GM19395 (cell line): Measurements from ENCODE around the gene C12orf50.
"Not testable (repeated sequence)": the region's sequence is repeated elsewhere in the genome, so short reads cannot be mapped to it uniquely, and the experiment has no call there.

Source experiments
- ATAC-seq: cut with Tn5 transposase; IDR thresholded peaks from one replicate; pipeline ENCODE4 v1.9.1; 2021; ENCODE audit warnings: mild to moderate bottlenecking, moderate library complexity; ENCODE audit not compliant: unreplicated experiment

Gene C12orf50, protein sequence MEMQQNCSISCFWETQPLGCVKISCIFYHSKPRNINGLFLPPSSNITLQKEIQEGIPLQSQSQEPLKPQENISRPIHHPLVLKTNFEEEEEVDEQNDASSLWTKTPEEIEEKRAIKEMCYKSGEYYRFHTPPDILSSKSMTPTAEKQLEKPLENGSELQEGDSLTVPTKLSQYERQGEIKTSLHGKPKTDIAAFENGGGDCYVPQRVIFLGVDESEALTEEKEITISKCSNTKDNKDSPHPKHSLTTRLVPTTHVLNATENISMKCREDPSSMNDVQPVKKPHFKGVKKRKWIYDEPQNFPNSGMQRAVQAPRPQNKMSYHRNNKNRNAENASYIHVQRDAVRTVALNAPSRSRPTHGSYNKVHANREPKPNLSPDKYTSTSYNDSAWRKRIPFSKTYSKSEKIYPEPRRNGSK

DNA sequence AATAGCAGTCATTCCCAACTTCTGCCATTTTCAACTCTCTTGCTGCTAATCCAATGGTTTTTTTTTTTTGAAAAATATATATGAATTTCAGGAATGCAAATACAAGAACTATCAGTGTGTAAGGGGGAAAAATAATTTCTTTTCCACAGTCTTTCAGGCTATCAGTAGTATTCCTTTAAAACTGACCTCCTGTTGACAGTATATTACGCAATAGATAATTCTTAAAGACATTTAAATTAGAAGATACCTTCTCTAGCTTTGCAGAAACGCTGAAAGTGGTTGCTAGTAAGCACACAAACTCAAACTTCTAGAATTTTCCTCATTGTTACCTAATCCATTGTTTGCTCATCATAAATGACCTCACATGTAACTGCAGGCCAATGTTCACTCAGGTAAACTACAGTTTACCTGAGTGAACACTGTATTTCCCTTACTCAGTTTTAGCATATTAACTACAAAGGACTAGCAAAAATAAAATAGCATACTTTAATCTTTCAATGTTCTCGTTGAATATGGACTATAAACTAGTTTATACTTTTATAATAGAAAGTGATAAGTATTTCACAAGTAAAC is at the start of gene C12orf50:
TSS of gene C12orf50 (minus strand) at position 309 of the 573 bp plus-strand sequence. CDS start 2,439 bp downstream, outside the sequence.
- ATAC-seq: no peak

DNA sequence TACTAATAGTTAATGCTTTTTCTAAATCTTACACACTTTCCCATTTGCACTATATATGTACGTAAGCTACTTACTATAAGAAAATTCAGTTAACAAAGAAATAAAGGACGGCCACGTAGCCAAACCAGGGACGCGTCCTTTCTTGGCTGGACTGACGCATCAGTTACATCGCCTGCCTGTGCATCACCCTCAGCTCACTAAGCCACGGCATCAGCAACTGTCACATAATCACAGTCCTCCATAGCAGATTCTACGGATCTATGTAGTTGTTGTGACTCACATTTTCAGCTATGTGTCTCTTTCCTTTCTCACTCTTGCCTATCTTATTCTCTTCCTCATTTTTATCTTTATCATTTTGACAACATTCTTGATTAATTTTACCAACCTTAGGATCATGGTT is 38.1 kb upstream of the C12orf50 start:
- ATAC-seq: no peak

DNA sequence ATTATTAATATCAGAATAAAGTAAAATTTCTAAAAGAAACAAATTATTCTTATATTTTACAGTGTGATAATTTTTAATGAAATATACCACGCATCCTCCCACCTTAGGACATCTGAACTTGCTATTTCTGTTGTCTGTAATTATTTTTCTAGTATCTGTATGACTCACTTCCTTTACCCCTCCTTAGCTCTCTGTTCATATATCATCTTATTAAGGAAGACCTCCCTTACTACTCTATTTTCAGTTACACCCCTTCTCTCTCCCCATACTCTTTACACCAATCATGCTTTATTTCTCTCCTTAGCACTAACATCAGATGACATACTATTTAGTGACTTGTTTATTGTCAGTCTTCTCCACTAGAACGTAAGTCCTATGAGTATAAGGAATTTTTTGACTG is 34.2 kb upstream of the C12orf50 start:
- peak; percentile 93 for ATAC-seq

DNA sequence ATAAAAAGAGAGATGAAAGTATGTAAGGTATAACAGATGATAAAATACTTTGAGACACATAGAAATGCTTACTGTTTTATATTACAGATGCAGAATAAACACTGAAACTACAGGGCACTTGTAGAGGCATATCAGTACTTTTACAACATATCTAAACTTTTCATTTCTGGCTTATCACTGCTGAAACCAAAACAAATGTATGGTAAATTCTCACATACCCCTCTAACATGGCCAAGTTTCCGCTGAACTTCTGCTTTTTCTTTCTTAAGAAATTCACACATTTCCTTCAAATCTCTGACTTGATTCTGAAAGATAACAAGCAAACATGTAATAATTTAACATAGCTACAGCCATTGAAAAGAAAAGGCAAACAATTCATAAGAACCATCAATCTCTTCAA is 33.3 kb upstream of the C12orf50 start:
- ATAC-seq: peak; percentile 82

DNA sequence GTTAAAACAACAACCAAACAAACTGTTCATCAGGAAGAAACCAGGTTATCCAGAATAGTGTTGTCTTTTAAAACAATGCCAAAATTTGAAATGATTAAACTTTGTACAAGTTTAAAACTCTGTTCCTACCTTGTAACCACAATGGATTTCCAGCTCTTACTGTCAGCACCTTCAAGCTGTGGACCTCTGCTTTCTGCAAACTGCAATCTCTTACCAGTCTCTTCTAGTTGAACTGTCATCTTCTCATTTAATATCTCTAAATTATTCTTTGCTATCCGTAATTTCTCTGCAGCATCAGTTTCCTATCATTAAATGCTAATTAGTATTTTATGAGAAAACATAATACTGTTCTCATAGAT is 29.5 kb upstream of the C12orf50 start:
- ATAC-seq: no peak

DNA sequence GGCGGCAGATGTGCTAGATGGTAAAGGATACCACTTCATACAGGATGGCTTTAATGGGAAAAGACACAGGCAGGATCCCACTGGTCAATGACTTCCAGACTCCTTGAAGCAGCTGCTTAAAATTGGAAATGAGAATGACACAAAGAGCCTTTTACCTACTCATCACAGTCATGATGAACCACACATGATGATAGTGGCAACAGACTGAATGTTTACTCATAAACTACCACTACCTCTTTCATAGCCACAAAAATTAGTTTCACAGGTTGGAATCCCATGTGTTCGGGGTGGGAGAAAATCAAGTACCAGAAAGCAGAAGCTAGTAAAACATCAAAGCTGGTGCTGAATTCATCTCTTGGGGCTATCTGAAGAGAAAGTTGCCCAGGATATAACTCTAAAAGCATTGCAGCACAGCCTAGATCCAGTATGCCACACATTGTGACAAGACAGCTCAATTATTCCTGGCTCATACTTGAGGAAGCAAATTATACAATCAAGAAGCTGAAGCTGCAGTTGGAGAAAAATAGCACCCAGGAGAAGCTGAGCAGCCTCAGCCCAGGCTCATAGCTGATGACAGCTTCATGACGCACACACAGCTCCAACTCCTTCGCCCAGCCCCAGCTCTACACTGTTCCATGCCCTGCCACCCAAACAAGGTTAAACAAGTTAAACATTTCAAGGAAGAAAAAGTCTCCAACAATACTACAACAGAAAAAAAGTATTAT is 29.0 kb upstream of the C12orf50 start:
- ATAC-seq: no peak

DNA sequence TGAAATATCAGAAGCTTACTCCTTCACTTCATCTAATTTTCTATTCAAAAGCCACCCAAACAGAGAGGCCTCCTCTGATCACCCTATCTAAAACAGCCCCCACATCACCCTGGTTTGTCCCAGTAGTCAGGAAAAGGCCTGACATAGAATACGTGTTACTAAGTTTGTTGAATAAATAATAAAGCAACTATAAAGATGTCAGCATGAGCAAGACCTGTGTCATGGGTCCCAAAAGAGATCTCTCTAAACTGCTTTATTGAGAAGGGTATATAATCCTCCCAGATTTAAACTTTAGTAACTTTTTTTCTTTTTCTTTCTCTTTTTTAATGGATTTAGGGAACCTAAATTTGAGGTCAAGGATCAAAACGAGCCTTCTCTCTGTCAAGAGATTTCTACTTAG is 27.4 kb upstream of the C12orf50 start:
- no peak for ATAC-seq

DNA sequence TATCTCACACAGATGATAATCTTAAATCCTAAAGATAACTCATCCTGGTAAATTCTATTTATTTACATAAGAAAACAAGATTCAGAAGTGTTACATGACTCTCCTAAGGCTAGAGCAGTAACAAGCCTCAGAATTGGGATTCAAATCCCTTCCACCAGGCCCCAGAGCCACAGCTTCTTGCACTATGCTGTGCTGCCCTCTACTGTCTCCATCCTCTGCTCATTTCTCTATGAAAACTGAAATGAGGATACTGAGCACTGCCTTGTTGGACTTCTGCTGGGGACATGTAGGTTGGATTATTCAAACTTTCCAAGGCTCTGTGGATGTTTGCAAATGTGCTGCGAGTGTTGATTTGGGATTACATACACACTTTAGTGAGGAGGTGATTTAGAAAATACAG is 23.5 kb upstream of the C12orf50 start:
- ATAC-seq: peak; percentile 68

DNA sequence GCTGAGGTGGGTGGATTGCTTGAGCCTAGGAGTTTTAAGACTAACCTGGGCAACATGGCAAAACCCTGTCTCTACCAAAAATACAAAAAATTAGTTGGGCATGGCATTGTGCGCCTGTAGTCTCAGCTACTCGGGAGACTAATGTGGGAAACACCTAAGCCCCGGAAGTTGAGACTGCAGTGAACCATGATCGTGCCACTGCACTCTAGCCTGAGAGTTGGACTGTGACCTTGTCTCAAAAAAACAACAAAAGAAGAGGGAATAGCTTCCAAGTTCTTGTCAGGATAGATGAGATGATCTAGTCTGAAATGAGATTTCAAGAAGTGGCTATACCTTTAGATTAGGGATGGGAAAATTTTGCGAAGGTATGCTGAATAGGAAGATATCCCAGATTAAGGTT is 14.8 kb upstream of the C12orf50 start:
- ATAC-seq: no peak

DNA sequence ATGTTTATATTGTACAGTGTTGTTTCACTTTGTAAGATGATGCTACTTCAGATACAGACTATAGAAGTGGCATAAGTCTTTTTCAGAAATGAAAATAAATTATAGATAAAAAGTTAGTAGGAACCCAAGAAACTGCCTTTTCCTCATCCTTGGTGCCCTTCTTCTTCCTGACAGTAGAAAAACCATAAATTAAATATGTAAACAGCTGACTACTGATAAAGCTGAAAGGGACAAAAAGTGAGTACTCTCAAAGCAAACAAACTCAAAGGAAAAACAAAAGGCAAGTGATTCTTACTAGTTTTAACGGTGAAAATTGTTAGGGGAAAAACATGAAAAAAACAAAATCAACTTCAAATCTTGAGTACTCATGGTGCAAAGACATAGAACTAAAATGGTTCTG is 8.6 kb upstream of the C12orf50 start:
- no peak for ATAC-seq

DNA sequence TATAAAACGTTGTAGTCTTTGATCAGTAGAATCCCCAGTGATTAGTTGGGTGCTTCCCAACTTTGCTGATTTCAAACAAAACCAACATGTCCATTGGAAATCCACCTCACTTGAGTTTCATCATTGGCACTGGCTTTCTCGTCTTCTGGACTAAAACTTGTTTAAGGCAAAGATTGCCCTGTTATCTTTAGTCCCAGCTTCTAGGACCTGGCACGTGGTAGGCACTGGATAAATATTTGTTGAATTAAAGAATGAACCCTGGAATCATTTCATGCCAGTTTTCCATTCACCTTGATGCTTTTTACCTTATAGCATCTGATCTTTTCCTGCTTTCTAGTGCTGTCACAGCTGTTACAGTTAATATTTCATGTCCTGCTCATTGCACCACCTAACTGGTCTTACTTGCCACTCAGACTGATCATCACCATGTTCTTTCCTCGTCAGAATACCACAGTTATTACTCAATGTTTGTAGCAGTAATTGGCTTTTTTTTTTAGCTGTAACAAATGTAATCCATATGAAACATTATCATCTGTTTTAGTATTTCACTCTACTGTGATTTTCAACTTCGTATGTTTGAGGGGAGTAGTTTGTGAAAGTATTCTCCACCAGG is 7.3 kb upstream of the C12orf50 start:
- ATAC-seq: no peak

DNA sequence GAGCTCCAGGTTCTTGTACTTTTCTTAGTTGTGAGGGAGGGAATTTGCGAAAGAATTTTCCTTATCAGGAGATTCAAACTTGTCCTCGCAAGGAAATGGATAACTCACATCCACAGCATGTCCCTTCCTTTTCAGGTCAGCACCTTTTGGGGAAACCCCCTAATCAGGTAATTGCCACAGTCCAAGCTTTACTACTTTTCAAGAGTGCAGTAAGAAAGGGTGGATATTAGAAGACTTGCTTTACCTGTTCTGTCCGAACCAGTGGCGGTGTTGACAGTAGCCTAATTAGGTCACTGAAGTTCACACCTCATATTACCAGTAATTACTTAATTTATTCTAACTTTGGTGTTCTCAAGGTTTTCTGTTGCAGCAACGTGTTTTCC is 6.7 kb upstream of the C12orf50 start:
- ATAC-seq: peak; percentile 29

DNA sequence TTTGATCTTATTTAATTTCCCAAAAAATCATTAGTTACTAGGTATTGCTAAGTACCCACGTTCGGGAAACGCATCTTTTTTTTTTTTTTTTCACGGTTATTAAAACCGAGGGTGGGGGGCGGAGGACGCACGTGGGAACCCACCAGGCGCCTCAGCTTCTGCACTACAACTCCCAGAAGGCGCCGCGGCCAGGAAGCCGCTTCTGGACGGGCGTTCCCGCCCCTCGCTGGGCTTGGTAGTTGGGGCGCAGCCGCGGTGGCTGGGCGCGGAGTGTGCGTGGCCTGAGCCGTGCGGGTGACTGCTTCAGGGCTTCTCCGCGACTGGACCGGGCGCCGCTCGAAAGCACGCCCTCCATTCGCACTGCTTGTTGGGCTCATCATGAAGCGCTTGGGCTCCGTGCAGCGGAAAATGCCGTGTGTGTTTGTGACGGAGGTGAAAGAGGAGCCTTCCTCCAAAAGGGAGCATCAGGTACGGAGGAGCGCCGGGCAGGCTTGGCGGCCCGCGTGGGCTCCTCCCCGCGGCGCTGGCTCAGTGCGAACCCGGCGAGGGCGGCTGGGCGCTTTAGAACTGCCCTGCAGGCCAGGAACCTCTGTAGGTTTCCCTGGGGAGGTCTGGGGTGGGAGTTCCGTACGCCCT is 6.2 kb upstream of the C12orf50 start:
- peak; percentile 98 for ATAC-seq

DNA sequence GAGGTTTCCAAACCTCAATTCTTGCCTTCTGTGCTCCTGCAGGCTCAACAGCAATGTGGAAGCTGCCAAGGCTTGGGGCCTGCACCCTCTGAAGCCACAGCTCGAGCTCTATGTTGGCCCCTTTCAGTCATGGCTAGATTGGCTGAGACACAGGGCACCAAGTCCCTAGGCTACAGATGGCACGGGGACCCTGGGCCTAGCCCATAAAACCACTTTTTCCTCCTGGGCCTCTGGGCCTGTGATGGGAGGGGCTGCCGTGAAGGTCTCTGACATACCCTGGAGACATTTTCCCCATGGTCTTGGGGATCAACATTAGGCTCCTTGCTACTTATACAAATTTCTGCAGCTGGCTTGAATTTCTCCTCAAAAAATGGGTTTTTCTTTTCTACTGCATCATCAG is 2.0 kb upstream of the C12orf50 start:
- ATAC-seq: not testable (repeated sequence)

DNA sequence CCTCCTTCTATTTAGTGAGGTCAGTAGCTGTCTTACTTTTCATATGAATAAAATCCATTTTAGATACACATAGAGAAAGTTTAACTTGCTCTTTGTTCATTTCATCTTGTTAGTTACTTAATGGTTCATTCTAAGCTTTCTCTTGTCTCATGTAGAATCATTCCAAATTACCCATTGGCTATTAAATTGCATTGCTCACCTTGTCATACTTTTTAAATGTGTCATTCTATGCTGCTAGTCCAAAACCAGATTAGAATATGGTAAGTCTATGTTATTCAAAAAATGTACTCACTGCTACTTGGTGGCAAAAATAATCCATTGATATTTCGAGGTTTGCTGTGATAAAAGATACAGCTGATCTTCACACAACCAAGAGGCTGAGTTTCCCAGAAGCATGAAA is 3.0 kb downstream of the C12orf50 start:
- no peak for ATAC-seq

DNA sequence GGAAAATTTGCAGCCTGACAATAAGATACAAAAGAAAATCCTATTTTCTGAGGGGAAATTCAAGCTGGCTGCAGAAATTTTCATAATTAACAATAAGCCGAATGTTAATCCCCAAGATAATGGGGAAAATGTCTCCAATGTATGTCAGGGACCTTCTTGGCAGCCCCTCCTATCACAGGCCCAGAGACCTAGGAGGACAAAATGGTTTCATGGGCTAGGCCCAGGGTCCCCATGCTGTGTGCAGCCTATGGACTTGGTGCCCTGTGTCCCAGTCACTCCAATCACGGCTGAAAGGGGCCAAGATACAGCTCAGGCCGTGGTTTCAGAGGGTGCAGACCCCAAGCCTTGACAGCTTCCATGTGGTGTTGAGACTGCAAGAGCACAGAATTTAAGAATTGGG is 11.2 kb downstream of the C12orf50 start:
- ATAC-seq: no peak

DNA sequence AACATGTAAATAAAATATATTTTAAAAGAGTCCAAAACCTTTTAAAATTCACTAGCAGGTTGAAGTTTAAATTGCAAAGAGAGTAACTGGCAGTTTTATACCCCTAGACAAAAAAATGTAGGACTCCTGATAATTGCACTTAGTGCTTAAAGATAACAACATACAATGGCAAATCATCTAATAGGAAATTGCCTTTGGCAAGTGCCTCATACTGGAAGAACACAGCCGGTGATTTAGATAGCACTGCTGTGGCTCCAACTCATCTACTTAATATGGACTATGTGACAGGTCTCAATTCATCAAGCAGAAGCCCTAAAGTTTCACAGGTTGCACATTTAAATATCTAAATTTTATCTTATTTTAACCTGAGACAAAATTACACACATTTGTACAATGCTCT is 13.4 kb downstream of the C12orf50 start:
- no peak for ATAC-seq

DNA sequence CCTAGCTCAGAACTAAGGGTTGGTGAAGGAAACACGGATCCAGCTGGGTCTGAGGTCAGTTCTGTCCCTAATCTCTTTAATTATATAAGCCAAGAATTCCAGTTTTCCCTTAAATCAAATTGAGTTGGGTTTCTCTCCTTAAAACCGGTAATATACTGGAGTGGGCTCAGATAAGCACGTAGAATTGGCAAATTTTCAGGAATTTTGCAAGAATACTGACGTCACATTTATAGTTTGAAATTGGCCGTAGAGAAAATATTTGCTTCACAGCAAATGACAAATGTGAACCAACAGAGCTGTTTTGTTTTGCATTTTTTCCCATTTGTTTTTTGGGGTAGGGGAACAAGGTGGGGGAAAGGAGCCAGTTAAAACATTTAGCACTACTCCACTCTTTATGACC is 17.4 kb downstream of the C12orf50 start:
- ATAC-seq: no peak

DNA sequence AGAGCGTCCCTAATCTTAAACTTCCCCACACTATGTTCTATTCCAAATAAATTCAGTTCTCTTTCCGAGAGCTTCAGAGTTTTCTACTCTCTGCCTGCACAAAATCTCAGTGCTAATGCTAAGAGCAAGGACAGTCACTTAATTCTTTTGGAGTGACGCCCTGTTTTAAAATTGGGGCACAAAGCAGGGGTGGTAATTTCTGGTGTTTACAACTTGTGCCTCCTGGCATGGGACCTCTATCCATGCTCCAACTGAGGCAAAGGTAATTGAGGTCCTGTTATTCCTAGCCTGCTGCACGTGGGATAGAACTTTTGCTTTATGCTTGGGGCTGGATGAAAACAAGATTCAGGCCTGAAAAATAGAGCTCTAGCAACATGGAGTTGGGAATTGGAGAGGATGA is 22.9 kb downstream of the C12orf50 start:
- no peak for ATAC-seq

DNA sequence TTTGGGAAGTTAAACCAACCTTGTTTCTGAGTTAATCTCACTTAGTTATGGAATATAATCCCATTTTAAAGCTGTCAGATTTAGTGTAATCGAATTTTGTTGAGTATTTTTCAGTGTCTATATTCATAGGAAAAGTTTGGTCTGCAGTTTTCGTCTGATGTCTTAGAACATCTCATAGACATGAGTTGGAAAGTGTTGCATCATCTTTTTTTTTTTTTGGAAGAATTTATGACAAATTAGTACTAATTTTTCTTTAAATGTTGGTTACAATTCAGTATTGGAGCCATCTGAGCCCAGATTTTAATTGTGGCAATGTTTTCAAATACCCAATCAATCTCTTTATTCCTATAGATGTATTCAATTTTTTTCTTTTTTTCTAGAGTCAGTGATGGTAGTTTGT is 27.9 kb downstream of the C12orf50 start:
- ATAC-seq: no peak

DNA sequence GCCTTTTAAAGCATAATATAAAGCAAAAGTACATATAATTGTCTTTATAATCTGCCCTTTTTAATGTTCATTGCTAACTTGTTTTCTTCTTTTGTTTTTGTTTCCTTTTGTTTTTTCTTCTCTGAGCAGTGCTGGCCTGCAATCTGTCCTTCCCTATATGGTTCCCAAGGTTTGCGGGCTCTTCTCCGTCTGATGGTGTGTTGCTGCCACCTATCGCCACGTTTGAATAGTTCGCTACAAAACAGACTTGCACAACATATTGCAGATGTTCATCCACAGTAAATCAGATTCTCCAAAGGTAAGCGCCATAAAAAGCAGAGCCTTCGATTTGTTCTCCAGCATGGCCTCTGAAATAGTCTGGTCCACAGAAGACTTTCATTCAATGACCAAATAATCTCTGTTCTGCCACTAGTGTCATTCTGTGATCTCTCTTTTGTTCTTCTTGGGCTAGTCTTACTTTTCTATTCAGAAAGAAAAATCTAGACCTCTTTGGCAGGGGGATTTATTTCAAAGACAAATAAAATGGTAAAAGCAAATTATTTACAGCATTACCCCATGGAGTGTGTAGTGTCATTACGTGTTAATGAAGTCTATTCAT is 33.5 kb downstream of the C12orf50 start:
- ATAC-seq: peak; percentile 91
